GM19328 (cell line): Measurements from ENCODE around the gene CLPTM1.
"Not testable (repeated sequence)": the region's sequence is repeated elsewhere in the genome, so short reads cannot be mapped to it uniquely, and the experiment has no call there.

Experiments
- ATAC-seq: cut with Tn5 transposase; IDR thresholded peaks from one replicate; pipeline ENCODE4 v1.9.1; 2021; ENCODE audit warnings: mild to moderate bottlenecking, moderate library complexity; ENCODE audit not compliant: unreplicated experiment

Gene CLPTM1

DNA sequence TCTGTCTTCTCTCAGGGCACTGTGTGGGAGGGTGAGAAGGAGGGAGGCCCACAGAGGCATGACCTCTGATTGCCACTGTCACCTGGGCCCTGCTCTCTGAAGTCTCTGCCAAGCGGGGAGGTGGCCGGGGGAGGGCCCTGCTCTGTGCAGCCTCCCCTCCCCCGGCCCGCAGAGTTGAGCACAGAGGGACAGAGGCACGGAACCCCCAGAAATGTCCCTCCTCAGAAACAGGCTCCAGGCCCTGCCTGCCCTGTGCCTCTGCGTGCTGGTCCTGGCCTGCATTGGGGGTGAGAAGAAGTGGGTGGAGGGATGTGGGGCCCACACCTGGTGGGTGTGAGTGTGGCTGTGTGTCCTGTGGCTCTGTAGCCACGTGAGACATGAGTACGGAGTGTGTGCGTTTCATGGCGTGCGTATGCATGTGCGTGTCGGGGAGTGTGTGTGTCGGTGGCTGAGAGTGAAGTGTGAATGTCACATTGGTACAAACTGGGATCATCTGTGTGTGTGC lies 13.1 kb upstream of the CLPTM1 start, which contains the start of gene APOC4:
APOC4 (plus strand) TSS at position 171 of the 505 bp plus-strand sequence; CDS start at position 212, 41 bp downstream.
- no peak for ATAC-seq

DNA sequence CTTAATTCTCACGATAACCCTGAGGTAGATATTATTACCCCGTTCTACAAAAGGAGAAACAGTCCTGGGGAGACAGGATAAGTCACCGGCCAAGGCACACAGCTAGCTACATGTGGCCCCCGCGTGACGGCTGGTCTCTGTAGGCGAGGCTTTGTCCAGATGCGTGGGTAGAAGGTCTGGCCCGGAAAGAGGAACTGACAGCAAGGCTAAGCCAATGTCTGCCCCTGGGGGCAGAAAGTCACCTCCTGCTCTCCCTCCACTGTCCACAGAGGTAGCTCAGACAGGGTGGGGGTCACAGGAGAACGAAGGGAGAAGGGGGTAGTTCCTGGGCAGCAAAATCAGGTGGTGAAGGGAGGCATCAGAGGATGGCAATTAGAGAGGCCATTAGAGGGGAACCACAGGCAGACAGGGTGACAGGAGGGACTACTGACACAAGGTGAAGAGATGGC lies 11.4 kb upstream of the CLPTM1 start:
- no peak for ATAC-seq

DNA sequence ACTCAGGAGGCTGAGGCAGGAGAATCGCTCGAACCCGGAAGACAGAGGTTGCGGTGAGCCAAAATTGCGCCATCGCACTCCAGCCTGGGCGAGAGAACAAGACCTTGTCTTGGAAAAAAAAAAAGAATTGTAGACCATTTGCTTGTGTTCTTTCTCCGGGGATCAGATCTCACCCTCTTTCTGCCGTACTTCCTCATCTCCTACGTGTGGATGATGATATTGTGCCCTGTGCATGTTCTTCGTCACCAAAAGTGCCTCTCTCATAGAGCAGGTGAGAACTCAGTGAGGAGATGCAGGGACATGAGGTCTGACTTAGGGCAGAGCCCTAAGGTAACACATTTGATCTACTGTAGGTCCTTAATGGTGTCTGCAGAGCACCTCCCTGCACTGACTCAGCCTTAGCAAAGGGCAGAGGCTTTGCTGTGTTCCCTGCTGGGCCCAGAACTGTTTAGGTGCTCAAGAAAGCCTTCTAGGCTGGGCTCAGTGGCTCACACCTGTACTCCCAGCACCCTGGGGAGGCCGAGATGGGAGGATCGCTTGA lies 8.1 kb upstream of the CLPTM1 start:
- ATAC-seq = no peak

DNA sequence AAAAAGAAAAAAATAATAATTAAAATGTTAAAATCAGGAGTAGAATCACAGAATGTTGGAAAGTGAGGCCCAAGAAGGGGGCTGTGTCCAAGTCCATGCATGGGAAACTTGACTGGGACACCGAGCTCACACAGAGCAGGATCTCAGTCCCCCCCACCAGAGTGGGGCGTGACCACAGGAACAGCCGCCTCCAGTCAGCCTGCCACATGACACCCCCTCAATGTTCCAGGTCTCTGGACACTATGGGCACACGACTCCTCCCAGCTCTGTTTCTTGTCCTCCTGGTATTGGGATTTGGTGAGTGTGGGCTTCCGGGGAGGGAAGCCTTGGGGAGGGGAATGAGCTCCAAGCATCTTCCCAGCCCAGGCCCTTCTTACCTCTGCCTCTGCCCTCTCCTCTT lies 6.9 kb upstream of the CLPTM1 start:
- no peak for ATAC-seq

DNA sequence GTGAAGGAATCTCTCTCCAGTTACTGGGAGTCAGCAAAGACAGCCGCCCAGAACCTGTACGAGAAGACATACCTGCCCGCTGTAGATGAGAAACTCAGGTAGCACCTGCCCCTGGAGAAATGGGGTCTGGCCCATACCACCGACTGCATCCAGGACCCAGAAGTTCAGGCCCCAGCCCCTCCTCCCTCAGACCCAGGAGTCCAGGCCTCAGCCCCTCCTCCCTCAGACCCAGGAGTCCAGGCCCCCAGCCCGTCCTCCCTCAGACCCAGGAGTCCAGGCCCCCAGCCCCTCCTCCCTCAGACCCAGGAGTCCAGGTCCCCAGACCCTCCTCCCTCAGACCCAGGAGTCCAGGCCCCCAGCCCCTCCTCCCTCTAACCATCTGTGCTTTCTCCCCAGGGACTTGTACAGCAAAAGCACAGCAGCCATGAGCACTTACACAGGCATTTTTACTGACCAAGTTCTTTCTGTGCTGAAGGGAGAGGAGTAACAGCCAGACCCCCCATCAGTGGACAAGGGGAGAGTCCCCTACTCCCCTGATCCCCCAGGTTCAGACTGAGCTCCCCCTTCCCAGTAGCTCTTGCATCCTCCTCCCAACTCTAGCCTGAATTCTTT lies 6.3 kb upstream of the CLPTM1 start:
- ATAC-seq = no peak

DNA sequence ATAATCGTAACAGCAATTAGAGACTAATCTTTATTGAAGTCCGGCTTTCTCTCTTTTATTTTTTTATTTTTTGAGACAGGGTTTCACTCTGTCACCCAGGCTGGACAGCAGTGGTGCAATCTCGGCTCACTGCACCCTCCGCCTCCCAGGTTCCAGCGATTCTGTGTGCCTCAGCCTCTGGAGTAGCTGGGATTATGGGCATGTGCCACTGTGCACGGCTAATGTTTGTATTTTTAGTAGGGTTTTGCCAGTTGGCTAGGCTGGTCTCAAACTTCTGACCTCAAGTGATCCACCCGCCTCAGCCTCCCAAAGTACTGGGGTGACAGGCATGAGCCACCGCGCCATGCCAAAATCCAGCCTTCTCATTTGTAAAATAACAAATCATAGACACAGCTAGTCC lies 5.6 kb upstream of the CLPTM1 start:
- ATAC-seq = no peak

DNA sequence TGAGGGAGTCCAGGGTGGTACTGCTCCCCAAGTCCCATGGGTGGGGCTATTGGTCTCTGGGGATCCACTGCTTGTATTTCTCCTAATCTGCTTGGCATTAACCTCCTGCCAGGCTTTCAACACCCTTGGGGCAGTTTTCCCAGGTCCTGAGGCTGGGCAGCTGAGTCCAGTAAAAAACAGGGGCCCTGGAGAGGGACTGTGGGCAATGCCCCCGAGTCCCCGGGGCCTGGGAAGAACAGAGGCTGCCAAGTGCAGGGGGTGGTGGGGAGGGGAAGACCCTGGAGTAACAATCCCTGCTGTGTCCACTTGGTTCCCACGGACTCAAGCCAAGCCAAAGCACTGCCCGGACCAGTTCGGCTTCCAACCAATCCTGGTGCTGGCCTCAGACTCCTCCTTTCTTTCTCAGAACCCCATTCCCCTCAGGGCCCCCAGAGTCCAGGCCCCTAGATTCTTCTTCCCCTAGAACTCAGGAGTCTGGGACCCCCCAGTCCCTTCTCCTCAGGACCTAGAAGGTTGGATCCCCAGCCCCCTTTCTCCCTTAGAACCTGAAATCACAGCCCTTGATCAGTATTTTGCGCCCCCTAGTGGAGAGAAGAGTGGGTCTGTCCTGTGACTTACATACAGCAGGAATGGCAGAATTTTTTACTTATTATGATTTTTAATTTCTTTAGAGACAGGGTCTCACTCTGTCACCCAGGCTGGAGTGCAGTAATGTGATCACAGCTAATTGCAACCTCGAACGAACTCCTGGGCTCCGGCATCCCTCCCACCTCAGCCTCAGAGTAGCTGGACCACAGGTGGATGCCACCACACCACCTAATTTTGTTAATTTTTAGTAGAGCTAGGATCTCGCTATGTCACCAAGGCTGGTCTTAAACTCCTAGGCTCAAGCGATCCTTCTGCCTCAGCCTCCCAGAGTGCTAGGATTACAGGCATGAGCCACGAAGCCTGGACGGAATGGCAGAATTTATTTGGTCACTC lies 3.7 kb upstream of the CLPTM1 start:
- ATAC-seq = no peak

DNA sequence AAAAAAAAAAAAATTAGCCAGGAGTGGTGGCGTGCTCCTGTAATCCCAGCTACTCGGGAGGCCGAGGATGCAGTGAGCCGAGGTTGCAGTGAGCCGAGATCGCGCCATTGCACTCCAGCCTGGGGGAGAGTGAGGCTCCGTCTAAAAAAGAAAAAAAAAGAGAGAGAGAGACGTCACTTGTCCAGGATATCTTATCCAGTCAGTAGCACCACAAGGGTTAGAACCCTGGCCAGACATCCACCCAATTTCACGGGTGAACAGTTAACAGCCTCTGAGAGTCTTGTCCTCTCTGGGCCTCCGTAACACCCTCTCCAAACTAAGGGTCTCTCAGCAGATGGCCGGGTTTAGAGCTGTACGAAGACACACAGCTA lies 917 bp upstream of the CLPTM1 start:
- ATAC-seq = no peak

DNA sequence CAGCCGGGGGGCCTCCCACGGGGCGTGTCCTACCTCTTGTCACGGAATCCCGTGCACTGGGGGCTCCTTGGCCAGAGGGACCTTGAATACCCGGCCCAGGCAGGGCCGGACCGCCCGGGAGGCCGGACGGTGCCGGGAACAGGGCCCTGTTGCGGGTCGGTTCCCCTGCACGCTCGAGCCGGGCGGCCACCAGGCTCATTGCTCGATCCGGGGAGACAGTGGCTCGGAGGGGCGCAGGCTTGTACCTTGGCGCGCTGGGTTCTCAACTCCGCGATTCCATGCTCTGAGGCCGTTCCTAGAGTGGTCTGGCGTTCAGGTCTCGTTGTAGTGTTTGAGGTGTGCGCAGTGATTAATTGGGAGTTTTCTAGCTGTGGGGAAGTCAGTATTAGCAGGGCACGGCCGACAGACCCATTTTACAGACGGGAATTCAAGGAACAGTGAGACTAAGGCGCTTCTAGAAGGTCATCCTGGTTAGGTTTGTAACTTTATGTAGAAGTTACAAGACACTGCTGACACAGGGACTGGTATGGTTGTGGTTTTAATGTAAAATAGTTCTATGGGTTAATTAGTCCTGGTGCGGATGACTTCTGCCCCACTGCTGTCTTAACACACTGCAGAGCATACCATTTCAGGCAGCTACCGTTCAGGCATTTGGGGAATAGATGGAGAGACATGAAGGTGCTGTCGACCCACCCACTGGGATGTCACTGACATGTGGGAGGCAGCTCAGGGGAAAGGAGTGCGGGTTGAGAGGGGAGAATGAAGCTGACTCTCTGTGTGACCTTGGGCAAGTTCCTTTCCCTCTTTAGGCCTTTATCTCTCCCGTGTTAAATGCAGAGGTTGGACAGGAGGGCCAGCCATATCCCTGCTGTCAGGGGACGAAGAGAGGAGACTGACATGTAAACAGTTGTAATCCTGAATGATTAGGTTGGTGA lies 592 bp downstream of the CLPTM1 start:
- ATAC-seq = peak; percentile 21

DNA sequence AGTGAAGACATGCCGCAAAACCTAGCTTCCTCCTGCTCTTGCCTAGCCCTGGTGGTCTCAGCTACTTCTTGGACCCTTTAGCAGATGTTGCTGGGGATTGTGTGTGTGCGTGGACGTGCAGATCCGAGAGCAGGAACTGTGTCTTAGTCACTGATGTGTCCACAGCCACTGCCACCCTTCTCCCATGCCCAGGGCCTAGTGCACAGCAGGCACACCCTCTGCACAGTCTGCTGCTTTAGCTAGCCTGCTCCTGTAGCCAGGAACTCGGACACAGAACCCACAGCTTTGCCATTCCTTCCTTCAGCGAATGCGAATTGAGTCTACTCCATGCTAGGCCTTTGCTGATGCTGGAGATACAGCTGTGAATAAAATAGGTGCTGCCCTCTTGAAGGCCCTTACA lies 2.3 kb downstream of the CLPTM1 start:
- no peak for ATAC-seq

DNA sequence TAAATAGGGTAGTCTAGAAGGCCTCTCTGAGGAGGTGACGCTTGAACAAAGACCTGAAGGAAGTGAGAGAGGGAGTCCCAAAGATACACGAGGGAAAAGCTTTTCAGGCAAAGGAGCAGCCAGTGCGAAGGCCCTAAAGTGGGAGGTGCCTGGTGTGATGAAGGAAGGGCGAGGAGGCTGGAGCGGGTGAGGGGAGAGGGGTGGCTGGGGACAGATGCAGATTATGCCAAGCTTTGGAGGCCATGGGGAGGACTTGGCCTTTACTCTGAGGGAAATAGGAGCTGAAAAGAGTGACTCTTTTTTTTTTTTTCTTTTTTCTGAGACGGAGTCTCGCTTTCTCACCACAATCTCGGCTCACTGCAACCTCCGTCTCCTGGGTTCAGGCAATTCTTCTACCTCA lies 2.9 kb downstream of the CLPTM1 start:
- ATAC-seq = no peak

DNA sequence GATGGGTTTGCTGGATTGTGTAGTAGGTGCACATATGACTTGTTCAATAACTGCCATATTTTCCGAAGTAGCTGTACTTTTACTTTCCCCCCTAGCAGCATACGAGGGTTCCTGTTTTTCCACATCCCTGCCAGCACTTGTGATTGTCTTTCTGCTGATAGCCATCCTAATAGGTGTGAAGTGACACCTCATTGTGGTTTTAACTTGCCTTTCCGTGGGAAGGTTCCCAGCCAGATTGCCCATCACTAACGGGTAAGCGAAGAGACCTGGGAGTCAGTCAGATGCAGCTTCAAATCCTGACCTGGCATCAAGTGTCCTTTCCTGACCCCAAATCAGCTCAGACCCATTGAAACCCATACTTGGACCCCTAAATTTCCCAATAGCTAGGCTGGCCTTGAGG lies 4.5 kb downstream of the CLPTM1 start:
- ATAC-seq = no peak

DNA sequence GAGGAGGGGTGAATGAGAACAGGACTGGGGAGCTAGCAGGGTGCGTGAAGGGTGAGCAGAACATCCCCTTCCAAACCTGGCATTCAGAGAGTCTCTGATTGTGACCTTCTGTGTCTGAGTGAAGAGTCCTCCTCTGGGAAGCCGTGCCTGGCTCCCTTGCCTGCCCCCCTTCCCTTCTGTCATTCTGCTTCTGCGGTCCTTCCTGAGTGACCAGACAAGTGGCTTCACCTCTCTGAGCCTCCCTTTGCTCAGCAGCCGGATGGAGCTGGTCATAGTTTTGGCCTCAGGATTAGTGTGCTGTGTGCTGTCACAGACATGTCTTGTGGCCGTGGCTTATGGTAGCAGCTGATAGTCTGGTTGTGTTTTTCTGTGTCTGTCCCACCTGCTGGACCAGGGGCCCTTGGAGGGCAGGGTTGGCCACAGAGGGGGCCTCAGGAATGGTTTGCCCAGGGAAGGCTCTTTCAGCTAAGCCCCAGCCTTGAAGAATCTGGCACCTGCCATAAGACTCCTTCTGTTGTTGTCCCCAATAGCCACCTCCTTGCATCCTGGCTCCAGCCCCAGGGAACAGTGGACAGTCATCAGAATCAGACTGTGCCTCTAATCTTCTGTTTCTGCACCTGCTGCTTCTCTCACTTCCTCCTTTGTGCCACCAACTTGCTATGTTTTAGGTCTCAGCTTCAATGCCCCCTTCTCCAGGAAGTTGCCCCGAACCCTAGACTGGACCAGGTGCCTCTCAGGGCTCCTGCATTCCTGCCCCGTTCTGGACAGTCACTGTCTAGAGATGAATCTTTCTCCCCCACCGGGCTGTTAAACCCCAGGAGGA lies 5.9 kb downstream of the CLPTM1 start:
- ATAC-seq = no peak

DNA sequence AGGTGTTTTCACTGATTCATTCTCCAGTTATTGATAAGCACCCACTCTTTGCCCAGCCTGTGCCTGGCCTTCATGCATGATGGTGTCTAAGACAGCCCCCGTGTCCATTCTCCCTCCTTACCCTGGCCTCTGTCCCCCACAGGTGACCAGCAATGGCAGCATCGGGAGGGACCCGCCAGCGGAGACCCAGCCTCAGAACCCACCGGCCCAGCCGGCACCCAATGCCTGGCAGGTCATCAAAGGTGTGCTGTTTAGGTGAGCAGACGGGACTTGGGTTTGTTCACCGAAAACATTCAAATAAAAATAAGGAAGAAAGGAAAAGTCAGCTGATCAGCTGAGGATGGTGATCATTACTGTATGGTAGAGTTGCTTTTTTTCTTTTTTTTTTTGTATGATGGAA lies 6.6 kb downstream of the CLPTM1 start:
- no peak for ATAC-seq

DNA sequence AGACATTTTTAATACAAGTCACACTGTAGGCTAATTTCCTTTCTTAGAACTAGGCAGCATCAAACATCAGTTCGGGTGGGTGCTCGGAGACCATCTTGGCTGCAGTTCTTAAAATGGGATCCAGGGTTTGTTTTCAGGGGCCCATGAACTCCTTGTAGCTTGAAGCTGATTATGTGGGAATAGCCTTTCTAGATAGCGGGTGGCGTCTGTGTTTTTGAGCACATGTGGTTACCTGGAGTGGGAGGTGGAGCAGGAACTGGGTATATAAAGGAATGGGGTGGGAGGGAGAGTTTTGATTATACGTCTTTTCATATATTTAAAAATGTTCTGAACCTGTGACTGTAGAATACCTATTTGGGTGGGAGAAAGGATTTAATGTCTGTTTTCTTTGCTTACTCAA lies 12.9 kb downstream of the CLPTM1 start:
- no peak for ATAC-seq

DNA sequence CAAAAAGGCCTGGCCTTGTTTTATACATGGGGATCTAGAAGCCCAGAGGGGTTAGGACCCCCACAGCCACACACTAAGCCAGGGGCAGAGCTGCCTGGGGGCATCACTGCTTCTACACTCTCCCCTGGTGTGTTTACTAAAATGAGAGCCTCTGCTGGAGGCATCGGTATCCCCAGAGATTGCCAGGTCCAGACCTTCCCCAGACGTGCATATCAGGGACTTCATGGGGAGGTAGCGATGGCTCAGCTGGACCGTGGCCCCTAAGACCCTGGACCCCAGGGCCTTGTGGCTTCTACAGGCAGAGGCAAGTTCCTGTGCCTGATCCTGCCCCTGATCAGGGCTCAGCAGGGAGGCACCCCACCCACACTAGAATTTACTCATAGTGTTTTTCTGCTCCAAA lies 13.5 kb downstream of the CLPTM1 start:
- no peak for ATAC-seq

DNA sequence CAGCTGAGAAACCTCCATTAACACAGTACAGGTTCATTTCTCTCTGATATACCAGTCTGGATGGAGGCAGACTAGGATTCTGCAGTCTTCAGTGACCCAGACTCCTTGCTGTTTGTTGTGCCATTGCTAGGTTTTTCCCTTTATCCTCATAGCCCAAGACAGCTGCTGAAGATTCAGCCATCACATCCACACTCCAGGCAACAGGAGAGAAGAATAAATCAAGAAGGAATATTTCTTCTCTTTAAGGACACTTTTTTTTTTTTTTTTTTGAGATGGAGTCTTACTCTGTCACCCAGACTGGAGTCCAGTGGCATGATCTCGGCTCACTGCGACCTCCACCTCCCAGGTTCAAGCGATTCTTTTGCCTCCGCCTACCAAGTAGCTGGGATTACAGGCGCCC lies 14.3 kb downstream of the CLPTM1 start:
- no peak for ATAC-seq

DNA sequence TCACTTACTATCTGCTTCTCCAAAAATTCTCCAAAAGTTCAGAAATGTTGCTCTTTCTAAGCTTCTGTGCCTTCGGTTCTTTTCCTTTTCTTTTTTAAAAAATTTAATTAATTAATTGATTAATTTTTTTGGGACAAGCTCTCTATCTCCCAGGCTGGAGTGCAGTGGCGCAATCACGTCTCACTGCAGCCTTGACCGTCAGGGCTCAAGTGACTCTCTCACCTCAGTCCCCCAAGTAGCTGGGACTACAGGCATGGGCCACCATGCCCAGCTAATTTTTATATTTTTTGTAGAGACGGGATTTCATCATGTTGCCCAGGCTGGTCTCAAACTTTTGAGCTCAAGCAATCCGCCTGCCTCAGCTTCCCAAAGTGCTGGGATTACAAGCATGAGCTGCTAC lies 16.3 kb downstream of the CLPTM1 start:
- ATAC-seq = not testable (repeated sequence)

DNA sequence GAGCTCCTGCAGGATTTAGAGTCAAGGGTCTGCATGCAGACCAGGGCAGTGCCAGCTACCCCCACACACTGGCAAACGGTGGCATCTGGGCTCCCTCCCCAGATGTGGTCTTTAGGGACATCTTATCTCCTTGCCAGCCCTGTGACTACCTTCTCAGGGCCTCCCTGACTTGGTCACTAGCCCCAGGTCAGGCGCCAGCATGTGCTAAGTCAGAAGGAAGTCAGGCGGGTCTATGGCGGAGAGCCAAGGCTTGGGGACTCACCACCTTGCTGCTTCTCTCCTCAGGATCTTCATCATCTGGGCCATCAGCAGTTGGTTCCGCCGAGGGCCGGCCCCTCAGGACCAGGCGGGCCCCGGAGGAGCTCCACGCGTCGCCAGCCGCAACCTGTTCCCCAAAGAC lies 17.6 kb downstream of the CLPTM1 start:
- no peak for ATAC-seq
